Neural progenitor cell (in vitro differentiated cells): ENCODE measurements around the gene TPST1.

Source experiments
- EZH2phosphoT487 ChIP-seq: fragments of 200-600 bp; sonication (generic); IDR thresholded peaks from 2 replicates; pipeline ENCODE4 v1.6.1; 2017; ENCODE audit warnings: antibody characterized with exemption
- TF ChIP-seq, protein P1 (sequence below): fragments of 200-600 bp; sonication (generic); IDR thresholded peaks from 2 replicates; pipeline ENCODE4 v1.5.1; 2017; ENCODE audit warnings: antibody characterized with exemption, mild to moderate bottlenecking

DNA sequence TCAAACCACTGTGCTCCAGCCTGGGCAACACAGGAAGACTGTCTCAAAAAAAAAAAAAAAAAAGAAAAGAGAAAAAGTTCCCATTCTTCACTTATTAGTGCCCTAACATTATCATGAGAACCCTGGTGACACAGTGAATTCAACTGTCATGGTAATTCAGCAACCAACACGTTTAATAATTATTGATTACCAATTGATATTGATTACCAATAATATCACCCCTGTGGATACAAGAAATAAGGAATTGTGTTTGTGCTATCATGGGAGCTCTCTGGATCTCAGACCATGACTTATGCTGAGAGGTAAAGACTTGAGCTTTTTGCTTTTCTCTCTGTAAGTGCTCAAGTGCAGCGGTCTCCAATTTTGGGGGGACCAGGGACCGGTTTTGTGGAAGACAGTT, 195.3 kb downstream of the TPST1 start:
- TF ChIP-seq, protein P1, sequence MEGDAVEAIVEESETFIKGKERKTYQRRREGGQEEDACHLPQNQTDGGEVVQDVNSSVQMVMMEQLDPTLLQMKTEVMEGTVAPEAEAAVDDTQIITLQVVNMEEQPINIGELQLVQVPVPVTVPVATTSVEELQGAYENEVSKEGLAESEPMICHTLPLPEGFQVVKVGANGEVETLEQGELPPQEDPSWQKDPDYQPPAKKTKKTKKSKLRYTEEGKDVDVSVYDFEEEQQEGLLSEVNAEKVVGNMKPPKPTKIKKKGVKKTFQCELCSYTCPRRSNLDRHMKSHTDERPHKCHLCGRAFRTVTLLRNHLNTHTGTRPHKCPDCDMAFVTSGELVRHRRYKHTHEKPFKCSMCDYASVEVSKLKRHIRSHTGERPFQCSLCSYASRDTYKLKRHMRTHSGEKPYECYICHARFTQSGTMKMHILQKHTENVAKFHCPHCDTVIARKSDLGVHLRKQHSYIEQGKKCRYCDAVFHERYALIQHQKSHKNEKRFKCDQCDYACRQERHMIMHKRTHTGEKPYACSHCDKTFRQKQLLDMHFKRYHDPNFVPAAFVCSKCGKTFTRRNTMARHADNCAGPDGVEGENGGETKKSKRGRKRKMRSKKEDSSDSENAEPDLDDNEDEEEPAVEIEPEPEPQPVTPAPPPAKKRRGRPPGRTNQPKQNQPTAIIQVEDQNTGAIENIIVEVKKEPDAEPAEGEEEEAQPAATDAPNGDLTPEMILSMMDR = no peak
- TF ChIP-seq EZH2phosphoT487 = no peak
